OCI-LY3 (cell line): ENCODE measurements around the gene MCU.

Experiments used
- EZH2phosphoT487 ChIP-seq: fragments of 200-600 bp; shearing (Covaris generic); IDR thresholded peaks from 2 replicates; pipeline ENCODE4 v1.6.1; 2018; ENCODE audit warnings: antibody characterized with exemption, mixed run types, low read depth
- TF ChIP-seq, protein P1 (sequence below): fragments of 200-600, 300-600 bp; sonication (generic); IDR thresholded peaks from 2 replicates; pipeline ENCODE4 v1.5.1; 2014; ENCODE audit warnings: antibody characterized with exemption, low read length, low read depth

DNA sequence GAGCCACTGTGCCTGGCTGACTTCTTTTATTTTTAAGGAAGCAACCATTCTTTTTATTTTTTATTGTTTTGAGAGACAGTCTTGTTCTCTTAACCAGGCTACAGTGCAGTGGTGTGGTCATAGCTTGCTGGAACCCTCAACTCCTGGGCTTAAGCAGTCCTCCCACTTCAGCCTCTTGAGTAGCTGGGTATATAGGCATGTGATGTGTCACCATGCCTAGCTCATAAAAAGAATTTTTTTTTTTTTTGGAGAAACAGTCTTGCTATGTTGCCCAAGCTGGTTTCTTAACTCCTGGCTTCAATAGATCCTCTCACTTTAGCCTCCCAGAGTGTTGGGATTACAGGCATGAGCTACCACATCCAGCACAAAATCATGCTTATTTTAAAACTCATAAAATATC, 5.8 kb downstream of the MCU start:
- TF ChIP-seq, protein P1, sequence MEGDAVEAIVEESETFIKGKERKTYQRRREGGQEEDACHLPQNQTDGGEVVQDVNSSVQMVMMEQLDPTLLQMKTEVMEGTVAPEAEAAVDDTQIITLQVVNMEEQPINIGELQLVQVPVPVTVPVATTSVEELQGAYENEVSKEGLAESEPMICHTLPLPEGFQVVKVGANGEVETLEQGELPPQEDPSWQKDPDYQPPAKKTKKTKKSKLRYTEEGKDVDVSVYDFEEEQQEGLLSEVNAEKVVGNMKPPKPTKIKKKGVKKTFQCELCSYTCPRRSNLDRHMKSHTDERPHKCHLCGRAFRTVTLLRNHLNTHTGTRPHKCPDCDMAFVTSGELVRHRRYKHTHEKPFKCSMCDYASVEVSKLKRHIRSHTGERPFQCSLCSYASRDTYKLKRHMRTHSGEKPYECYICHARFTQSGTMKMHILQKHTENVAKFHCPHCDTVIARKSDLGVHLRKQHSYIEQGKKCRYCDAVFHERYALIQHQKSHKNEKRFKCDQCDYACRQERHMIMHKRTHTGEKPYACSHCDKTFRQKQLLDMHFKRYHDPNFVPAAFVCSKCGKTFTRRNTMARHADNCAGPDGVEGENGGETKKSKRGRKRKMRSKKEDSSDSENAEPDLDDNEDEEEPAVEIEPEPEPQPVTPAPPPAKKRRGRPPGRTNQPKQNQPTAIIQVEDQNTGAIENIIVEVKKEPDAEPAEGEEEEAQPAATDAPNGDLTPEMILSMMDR = no peak
- TF ChIP-seq EZH2phosphoT487 = no peak
